GM19468 (cell line): Measurements from ENCODE around the gene CSNK2B.
A peak's percentile ranks its signal among the peaks of the same experiment; 100 is the strongest.
"Not testable (repeated sequence)": the region's sequence is repeated elsewhere in the genome, so short reads cannot be mapped to it uniquely, and the experiment has no call there.

Experiments used
- ATAC-seq: cut with Tn5 transposase; IDR thresholded peaks from one replicate; pipeline ENCODE4 v1.9.1; 2021; ENCODE audit warnings: mild to moderate bottlenecking, moderate library complexity, moderate number of reproducible peaks; ENCODE audit not compliant: unreplicated experiment; ENCODE audit errors: extremely low read depth

CSNK2B gene

DNA sequence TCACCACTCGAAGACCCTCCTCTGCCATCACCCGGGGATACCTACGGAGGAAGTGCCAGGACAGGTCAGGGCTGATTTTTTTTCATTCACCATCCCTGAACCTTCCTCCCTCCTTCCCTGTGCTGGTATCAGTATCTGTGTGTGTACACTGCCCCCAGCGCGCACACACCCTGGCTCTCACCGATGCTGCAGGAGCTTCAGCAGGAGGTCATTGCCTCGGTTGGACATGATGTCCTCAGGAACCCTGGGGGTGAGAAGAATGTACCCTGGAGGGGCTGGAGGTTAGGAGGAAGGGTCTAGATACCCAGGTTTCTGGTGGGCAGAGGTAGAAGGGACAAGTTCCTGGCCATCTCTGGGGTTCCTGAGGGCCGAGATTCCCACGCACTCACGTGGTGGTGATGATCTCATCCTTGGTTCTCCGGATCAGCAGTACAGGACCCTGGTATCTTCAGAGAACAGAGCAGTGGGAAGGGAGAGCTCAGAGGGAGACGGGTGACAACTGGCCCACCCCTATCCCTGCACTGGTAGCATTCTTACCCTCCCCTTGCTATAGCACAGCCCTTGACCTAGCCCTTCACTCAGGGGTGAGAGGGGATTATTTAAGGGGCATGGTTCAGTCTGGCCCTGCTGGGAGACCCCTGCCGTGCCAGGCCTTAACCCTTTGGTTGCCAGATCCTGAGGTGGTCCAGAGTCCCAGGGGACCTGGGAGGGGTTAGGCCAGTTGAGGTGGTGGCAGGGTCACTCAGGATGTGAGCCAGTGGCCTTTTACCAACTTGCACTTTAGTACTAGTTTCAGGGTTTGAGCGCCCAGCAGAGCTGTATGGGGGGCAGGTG is 22.2 kb downstream of the CSNK2B start:
- ATAC-seq, result no peak

DNA sequence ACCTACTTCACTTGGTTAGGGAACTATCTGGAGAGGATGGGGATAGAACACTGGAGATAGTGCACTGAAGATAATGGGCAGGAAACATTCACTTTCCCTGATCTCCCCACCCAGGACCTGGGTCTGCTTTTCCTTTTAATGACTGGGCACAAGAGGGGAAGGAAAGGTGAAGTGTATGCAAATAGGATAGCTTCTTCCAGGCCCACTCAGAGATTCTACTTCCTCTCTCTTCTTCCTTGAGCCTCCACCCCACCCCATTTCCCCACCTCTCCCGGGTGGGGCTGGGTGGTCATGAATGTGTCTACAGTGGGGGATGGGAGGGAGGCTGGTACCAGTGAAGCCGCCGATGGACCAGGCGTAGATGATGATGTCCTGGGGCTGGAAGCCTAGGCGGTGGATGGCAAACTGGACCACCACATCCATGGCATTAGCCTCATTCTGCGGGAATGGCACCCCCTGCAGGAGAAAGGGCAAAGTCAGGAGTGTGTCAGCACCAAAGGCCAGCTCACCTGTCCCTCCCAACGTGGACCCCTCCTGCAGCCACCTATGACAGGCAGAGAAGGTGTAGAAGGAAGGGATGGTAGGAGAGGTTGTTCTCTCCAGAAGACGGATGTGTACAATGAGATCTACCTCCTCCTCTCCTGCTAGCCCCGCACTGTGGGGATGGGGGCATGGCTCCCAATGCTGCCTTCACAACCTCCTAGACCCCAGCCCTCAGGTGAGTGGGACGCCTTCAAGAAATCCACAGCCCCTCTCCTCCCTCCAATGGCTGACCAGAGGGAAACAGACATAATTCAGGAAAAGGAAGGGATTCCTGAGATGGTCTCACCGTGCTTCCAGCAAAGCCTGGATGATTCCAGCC is 23.6 kb downstream of the CSNK2B start:
- no peak for ATAC-seq

DNA sequence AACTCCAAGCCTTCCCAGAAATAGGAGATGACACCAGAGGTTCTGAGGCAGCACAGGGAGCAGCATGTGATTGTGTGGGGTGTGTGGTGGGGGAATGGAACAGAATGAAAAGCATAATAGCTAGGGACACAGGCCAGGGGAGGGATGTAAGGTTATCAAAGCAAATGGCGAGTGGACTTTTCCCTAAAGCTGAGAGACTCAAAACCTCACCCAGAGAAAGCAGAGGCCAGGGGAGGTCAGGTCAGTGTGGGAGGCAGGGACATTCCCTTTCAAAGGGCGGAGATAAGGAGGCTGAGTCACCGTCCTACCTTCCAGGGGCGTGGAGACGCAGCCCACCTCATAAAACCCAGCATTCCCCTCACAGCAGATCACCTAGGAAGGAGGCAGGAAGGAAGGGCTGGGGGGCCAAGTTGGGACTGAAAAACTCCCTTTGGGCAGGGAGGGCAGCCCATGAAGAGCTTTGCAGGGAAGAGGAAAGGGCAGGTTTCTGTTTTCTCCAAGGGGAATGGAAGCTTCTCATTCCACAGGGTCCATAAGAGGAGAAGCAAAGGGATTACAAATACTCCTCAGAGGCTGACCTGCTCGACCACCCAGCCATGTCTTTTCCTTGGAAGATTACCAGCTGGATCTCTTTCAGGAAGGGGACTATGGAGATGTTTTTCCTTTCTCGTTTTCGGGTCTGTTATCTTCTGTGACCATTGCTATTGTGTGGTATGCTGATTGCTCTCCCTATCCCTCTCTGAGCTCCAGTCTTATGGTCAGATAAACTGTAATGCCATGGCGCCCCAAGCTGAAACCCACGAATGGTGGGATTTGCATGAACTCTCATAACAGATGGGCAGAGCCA is 24.6 kb downstream of the CSNK2B start:
- ATAC-seq, result no peak

DNA sequence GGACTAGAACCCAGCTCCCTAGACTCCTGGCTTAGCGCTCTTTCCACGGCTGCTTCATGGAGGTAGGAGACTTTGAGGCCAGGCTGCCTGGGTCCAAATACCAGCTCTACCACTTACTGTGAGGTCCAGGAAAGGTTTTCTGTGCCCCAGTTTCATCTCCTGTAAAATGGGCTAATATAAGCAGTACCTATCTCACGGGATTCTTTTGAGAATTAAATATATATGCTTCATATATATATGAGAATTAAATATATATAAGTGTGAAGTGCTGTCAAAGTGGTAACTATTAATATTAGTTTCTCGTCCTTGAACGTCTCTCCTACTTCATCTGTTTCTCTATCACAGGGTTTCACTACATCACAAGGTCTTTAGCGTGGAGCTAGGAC is 25.2 kb downstream of the CSNK2B start:
- ATAC-seq, result no peak

DNA sequence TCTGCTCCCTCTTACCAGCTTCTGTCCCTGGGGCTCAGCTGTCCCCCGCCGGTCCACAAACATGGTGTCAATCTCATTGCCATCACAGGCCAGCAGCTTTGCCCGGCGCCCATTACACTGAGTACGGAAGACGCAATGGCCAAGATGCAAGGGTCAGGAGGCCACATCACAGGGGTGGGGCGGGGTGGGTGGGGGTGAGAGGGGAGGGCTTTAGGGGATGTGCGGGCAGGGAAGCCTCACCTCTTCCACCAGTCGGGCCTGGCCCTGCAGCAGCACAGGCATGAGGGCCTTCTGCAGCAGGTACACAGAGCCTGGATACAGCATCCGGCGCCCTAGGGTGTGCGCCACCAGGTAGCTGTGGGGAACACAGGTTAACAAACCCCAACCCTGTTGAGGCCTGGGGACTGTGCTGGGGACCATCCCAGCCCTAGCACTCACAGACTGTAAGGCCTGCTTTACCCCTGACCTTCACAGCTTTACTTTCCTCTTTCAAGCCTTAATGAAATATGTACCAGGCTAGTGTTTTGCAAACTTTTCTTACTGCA is 25.8 kb downstream of the CSNK2B start:
- ATAC-seq, result no peak

DNA sequence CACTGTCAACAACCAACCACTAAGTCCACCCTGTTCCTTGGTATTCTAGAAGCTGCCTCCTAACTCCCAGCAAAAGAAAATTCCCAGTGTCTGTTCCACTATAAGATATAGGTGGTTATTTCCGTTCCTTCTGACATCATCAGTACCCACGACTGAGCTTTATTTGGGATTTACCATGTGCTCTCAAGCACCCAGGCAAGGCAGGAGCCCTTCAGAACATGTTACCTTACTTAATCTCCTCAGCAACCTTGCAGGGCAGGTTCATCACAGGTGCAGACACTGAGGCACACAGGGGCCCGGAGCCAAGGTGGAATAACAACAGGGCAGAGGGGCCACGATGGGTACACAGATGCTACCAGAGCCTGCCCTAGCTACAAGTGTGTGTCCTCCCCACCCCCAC is 26.5 kb downstream of the CSNK2B start:
- ATAC-seq, result no peak

DNA sequence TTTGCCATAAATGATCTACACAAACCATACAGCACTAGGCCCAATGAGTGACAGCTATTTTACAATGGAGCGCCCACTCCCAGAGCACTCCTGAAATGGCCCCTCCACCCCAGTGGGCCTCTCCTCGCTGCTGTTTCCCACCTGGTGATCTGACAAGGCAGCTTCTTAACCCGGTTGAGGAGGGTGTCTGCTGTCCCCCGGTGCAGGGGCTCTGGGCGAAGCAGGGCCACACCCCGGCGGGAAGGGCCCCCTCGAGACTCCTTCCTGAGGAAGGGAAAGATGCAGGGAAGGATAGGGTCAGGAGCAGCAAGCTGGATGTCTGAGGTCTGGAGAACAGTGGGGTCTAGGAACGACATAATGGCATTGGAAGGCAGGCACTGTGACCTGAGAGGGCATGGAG is 27.0 kb downstream of the CSNK2B start:
- ATAC-seq, result no peak

DNA sequence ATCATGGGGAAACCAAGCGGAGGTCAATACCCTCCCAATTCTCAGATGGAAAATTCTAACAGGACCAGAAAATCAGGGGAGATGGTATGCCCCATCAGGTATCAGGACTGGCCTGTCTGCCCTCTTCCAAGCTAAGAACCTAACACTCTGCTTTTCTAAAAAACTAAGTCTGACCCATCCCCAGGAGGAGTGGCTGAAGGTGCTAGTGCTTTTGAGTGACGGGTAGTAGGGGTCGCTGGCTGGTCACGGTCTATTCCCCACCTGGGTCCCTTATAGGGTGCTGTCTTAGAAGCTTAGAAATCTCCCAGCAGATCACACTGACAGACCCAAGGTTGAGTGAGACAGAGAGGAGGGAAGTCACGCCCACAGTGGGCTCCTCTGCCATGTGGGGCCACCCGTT is 27.7 kb downstream of the CSNK2B start:
- ATAC-seq, result no peak

DNA sequence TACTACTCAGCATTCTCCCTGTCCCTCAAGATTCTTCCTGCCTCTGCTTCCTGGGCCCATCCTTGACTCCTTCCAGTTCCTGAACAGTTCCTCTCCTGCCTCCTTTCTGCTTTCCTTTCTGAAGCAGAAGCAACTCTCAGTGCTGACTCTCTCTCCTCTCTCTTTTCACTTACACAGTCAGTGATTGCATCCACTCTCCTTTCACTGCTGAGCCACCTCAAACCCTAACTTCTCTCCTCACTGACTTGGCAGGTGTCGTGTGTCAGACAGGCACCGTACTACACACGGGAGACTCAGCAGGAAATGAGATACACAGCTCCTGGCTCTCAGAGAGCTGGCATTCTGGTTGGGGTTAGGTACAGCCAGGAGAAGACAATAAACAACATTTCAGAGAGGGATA is 31.7 kb downstream of the CSNK2B start:
- no peak for ATAC-seq

DNA sequence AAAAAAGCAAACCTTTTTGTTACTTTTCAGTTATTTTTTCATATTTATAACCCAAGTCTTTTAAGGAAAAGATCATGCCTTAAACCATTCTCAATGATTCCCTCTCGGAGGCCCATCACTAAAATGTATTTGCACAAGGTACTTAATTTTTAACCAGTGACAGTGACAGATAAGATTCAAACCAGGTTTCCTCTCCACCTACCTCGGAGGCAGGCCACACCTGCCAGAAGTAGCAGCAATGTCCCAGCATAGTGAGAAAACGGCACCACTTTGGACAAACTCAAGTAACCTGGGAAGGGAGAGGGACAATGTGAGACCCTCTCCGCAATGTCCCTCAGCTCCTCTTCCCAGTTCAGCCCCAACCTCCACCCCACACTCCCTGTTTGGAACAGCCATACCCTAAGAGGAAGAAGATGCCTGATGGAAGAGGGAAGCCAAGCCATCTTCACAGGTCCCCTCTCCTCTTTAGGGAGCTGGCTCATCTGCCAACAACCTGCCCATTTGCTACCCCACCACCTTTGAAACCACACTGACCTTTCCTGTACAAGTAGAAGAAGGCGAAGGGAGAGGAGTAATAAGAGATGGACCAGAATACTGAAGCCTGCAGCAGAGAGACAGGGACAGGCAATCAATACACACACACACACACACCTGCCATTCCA is 35.0 kb downstream of the CSNK2B start:
- ATAC-seq, result no peak

DNA sequence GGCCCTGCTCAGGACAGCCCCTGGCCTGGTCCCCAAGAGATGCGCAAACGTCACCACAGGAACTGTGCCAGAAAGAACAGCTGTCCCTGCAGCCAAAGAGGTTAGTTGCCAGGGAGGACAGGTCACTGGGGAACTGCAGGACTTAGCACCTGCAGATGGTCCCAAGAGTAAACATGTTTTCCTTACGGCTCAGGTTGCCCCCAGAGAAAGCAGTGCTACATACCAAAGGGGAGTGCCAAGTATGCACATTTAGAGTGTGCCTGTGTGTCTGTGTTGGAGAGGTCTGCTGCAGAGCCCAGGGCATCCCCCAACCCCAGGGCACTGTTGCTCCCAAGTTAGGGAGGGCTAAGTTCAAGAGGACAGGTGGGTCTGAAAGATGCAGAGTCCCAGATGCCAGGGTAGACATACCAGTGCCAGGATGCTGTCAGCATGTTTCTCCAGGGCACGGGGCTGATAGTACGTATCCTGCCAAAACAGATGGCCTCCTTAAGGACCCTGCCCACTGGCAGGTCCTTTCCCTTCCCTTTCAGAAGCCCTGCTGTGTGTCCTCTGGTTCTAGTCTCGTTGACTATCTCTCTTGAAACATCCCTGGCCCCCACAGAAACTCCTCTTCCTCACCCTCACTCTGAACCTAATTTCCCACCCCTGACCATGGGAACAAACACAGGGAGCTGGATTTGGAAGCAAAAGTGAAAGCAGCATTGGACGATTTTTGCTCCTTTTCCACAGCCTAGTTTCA is 36.0 kb downstream of the CSNK2B start:
- no peak for ATAC-seq

DNA sequence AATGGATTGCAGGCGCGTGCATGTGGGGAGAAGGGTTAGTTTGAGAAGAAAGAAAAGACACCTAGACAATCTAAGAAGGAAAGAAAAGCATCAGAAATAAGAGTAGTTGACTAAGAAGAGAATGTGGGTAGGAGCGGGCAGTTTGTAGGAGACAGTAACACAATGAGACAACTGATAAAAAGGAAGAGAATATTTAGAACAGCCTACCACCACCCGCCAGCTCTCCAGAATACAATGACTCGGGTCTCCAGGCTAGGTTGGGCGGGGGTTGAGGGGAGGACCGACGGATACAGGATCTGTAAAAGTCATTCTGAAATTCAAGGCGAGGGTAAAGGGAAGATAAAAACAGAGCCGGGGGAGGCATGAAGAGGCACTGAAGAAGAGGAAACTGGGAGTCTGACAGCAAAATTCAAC is 36.5 kb downstream of the CSNK2B start:
- ATAC-seq, result no peak

DNA sequence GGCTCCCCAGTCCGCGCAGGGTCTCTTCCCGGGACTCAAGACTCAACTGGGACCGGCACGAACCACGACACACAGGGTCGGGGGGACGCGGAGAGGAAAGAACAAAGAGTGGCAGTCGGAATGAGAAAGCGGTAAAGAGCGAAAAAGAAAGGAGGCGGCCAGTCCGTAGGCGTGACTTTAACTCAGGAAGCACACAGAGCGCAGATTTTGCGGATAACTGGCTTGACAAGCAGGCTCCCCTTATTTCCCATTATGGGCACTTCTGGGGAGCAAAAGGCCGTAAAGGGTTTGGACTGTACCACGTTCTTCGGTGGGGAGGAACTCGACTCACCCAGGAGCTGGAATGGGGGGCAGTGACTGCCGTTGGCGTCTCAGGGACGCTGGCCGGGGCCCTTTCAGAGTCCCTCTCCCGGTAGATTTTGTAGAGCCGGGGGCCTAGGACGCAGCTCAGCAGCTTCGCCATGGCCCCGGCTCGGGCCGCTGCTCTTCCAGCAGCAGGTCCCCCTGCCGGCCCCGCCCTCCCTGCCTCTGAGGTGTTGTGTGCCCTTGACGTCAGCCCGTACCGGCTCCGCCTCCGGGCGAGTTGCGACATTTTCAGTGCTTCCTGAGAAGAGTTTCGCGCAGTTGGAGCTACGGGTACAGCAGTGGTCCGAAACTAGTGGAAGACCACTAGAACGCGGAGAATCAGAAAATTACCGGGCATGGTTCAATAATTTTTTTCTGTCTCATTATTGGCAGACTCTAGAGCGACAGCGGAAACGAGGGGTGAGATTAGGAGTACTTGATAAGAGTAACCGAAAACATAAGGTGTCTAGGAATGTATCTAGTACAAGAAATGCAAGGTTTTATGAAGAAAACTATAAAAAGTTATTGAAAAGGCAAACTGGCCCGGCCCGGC is 37.2 kb downstream of the CSNK2B start, which contains the start of gene ABHD16A:
TSS of gene ABHD16A (minus strand) at position 506 of the 898 bp plus-strand sequence. CDS start at position 463, 43 bp downstream.
- ATAC-seq, result peak; percentile 42

DNA sequence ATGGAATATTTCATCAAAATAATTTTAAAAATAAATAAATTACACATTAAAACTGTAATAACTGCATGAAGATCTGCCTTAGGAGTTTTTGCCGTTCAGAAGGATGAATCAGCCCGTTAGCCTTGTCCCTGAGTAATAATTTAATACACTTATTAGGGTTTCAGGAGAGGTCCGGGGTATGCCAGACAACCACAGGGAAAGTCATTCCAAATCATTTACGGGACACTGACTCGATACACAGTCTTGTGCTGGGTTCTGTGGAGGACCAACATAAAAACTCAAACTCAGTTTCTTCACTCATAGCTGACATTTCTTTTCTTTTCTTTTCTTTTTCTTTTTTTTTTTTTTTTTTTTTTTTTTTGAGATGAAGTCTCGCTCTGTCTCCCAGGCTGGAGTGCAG is 40.1 kb downstream of the CSNK2B start:
- ATAC-seq, result no peak

DNA sequence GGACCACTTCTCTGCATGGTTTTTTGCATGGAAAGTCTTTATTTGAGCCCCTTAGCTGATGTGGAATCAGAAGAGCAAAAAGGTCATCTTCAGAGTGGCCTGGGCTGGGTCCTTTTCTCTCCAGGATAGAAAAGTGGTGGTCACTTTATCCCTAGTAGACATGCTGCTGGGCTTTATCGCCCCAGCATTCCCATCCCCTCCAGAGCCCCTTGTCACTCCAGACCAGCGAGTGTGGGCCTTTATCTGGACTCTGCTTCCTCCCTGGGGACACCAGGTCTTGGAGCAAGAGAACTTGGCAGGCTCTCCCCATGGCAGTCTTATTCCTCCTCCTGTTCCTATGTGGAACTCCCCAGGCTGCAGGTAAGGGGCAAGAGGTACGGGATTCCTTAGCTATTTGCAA is 40.7 kb downstream of the CSNK2B start, which contains the start of gene LY6G6F:
TSS of gene LY6G6F (plus strand) at position 268 of the 400 bp plus-strand sequence. CDS start at position 309, 41 bp downstream.
- ATAC-seq, result no peak

DNA sequence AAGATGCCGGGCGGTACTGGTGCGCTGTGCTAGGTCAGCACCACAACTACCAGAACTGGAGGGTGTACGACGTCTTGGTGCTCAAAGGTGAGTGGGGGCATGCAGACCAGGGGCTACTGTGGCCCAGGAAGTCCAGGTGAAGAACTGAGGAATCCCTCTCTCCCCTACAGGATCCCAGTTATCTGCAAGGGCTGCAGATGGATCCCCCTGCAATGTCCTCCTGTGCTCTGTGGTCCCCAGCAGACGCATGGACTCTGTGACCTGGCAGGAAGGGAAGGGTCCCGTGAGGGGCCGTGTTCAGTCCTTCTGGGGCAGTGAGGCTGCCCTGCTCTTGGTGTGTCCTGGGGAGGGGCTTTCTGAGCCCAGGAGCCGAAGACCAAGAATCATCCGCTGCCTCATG is 41.8 kb downstream of the CSNK2B start:
- ATAC-seq, result no peak

DNA sequence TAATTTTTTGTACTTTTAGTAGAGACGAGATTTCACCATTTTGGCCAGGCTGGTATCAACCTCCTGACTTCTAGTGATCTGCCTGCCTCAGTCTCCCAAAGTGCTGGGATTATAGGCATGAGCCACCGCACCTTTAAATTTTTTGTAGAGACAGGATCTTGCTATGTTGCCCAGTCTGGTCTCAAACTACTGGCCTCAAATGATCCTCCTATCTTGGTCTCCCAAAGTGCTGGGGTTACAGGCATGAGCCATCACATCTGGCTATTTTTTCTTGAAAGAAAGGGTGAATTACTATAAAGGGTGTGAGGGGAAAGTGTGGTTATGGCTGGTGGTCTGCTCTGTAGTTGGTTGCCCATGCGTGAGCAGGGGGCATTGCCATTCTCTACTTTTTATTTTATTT is 42.3 kb downstream of the CSNK2B start:
- ATAC-seq, result no peak

DNA sequence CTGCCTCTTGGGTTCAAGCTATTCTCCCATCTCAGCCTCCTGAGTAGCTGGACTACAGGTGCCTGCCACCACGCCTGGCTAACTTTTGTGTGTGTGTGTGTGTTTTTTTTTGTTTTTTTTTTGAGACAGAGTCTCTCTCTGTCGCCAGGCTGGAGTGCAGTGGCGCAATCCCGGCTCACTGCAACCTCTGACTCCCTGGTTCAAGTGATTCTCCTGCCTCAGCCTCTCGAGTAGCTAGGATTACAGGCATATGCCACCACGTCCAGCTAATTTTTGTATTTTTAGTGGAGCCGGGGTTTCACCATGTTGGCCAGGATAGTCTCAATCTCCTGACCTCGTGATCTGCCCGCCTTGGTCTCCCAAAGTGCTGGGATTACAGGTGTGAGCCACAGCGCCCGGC is 43.3 kb downstream of the CSNK2B start:
- not testable (repeated sequence) for ATAC-seq
